K562 (cell line): ENCODE results near the gene OPCML. TPM values are rescaled to one million over a fixed set of nuclear protein-coding genes. Genes with fewer than 3 reads are reported as not detected.

Experiments used
- FIP1L1 ChIP-seq: fragments of 200-400 bp; formaldehyde crosslinking; IDR thresholded peaks from 2 replicates; pipeline ENCODE4 v1.6.1; 2018; ENCODE audit warnings: mild to moderate bottlenecking, low read depth, low read length; ENCODE audit not compliant: poor library complexity, severe bottlenecking
- HOMEZ ChIP-seq: fragments of 250-450 bp; sonication (Bioruptor Pico); IDR thresholded peaks from 2 replicates; pipeline ENCODE4 v1.4.0; 2020; ENCODE audit warnings: mild to moderate bottlenecking, moderate library complexity
- JUNB ChIP-seq: fragments of 450-650 bp; formaldehyde crosslinking; conservative IDR thresholded peaks from 2 replicates; pipeline ENCODE4 v1.4.0; 2020; ENCODE audit warnings: mild to moderate bottlenecking
- LCOR ChIP-seq: sonication (generic); formaldehyde crosslinking; IDR thresholded peaks from 2 replicates; pipeline ENCODE4 v1.8.0; 2022; ENCODE audit warnings: mild to moderate bottlenecking, missing genetic modification reagents
- RBFOX2 ChIP-seq: fragments of 200-400 bp; formaldehyde crosslinking; IDR thresholded peaks from 2 replicates; pipeline ENCODE4 v1.6.1; 2017; ENCODE audit warnings: low read depth, mild to moderate bottlenecking, low read length, moderate library complexity
- TEAD2 ChIP-seq: fragments of 450-650 bp; IDR thresholded peaks from 2 replicates; pipeline ENCODE4 v1.6.1; 2016; ENCODE audit warnings: missing genetic modification characterization, control low read depth, missing compliant biosample characterization
- THAP12 ChIP-seq: fragments of 250-450 bp; sonication (Bioruptor Pico); IDR thresholded peaks from 2 replicates; pipeline ENCODE4 v1.9.0; 2021; ENCODE audit warnings: mild to moderate bottlenecking, inconsistent platforms
- XRCC4 ChIP-seq: IDR thresholded peaks from one replicate; pipeline ENCODE4 v1.6.1; 2011; ENCODE audit not compliant: insufficient read depth, insufficient read length; ENCODE audit errors: extremely low read depth
- ZBTB49 ChIP-seq: sonication (generic); formaldehyde crosslinking; IDR thresholded peaks from 2 replicates; pipeline ENCODE4 v1.8.0; 2022; ENCODE audit warnings: missing genetic modification reagents, mild to moderate bottlenecking, borderline replicate concordance
- ZNF121 ChIP-seq: sonication (generic); formaldehyde crosslinking; conservative IDR thresholded peaks from 2 replicates; pipeline ENCODE4 v1.8.0; 2022; ENCODE audit warnings: missing genetic modification reagents
- ZSCAN29 ChIP-seq: fragments of 450-650 bp; IDR thresholded peaks from 2 replicates; pipeline ENCODE4 v1.6.1; 2017
- polyA plus RNA-seq, 8 experiments: library from polyadenylated mRNA; depleted of rRNA in 4 of 8; stranded (reverse) in 5 of 8; unstranded in 3 of 8; fragments of >200 nt; fragmentation: Nextera tagmentation in 2 of 8; fragmentation: Illumina TruSeq in 1 of 8; extraction: Ambion mirVana in 2 of 8; extraction: Trizol in 1 of 8; gene quantifications; 2 replicates each; pipeline versions ENCODE4 v1.2.1 to v1.2.3, GENCODE V29; 2011 to 2014; ENCODE audit warnings: inconsistent platforms in 1 of 8, missing spikeins in 1 of 8
- total RNA-seq, 7 experiments: library from RNA; depleted of rRNA in 6 of 7; stranded (reverse); fragments of >200 nt in 6 of 7; fragmentation: Illumina TruSeq in 2 of 7; extraction: Trizol in 2 of 7; gene quantifications; 2 replicates each; pipeline versions ENCODE4 v1.2.1 to v1.2.3, GENCODE V29; 2011 to 2021; ENCODE audit warnings: low replicate concordance in 1 of 7

Gene OPCML
- total and polyA plus RNA-seq, 9 of the 15 experiments (the other 6 are each of a cell fraction or from before 2014, with no cell fraction given): not detected

GRCh38 chr11:132716037-132716436 is 816.3 kb downstream of the OPCML start (continued):
- TF ChIP-seq THAP12 (CRISPR knock-in tag): no peak
- TF ChIP-seq ZSCAN29: no peak
- TF ChIP-seq TEAD2: no peak
- no peak for TF ChIP-seq LCOR (CRISPR knock-in tag)
- no peak for TF ChIP-seq JUNB (CRISPR knock-in tag)
- TF ChIP-seq XRCC4: no peak
- TF ChIP-seq FIP1L1: no peak
- no peak for TF ChIP-seq HOMEZ (CRISPR knock-in tag)
- TF ChIP-seq RBFOX2: no peak
- TF ChIP-seq ZNF121 (CRISPR knock-in tag): no peak
- no peak for TF ChIP-seq ZBTB49
